Measurements from ENCODE around the gene ZNF433. TPM values are rescaled to one million over a fixed set of nuclear protein-coding genes. Genes with fewer than 3 reads are reported as not detected.

The ZNF433 gene
- total RNA-seq, 1 donor from 2014 or later: 8.2 TPM

DNA sequence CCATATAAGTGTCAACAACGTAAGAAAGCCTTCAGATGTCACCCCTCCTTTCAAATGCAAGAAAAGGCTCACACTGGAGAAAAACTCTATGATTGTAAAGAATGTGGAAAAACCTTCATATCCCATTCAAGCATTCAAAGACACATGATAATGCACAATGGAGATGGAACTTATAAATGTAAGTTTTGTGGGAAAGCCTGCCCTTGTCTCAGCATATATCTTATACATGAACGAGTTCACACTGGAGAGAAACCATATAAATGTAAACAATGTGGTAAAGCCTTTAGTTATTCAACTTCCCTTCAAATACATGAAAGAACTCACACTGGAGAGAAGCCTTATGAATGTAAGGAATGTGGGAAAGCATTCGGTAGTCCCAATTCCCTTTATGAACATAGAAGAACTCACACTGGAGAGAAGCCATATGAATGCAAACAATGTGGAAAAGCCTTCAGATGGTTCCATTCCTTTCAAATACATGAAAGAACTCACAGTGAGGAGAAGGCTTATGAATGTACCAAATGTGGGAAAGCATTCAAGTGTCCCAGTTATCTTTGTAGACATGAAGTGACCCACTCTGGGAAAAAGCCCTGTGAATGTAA is 40.2 kb upstream of the ZNF433 start:
- H3K27ac ChIP-seq: no peak overlapping the region
- no peak for TF ChIP-seq EZH2phosphoT487 (IDR thresholded peaks at IDR 0.05)
- TF ChIP-seq, protein P1, sequence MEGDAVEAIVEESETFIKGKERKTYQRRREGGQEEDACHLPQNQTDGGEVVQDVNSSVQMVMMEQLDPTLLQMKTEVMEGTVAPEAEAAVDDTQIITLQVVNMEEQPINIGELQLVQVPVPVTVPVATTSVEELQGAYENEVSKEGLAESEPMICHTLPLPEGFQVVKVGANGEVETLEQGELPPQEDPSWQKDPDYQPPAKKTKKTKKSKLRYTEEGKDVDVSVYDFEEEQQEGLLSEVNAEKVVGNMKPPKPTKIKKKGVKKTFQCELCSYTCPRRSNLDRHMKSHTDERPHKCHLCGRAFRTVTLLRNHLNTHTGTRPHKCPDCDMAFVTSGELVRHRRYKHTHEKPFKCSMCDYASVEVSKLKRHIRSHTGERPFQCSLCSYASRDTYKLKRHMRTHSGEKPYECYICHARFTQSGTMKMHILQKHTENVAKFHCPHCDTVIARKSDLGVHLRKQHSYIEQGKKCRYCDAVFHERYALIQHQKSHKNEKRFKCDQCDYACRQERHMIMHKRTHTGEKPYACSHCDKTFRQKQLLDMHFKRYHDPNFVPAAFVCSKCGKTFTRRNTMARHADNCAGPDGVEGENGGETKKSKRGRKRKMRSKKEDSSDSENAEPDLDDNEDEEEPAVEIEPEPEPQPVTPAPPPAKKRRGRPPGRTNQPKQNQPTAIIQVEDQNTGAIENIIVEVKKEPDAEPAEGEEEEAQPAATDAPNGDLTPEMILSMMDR (IDR thresholded peaks at IDR 0.05): no peak
- no peak for TF ChIP-seq EZH2 (IDR thresholded peaks at IDR 0.05)
- H3K4me1 Mint-ChIP-seq: no peaks in the 10 kb centered on the region
- no peaks in the 10 kb centered on the region for H3K4me1 ChIP-seq
- peaks cover 23% of the 10 kb centered on the region for H3F3A ChIP-seq (ENCODE audit: low read depth)
- no peaks in the 10 kb centered on the region for H3K27me3 ChIP-seq
- no peak overlapping the region for H3K27ac Mint-ChIP-seq
- H3K4me2 ChIP-seq: no peak overlapping the region
- H3K27me3 Mint-ChIP-seq (ENCODE audit: insufficient read depth, low read depth): peaks cover 7% of the 10 kb centered on the region
- H3K36me3 Mint-ChIP-seq: peaks cover 48% of the 10 kb centered on the region
- no peak overlapping the region for H2AFZ ChIP-seq (replicated peaks)
- no peaks in the 10 kb centered on the region for H3K79me2 ChIP-seq (ENCODE audit: low read depth)
- H4K20me1 ChIP-seq (ENCODE audit: low read depth): no peaks in the 10 kb centered on the region
- no peak for DNase-seq (ENCODE audit: low spot score)
- H3K9ac ChIP-seq: no peak overlapping the region
- H3K4me3 ChIP-seq: peak overlapping the region; percentile 0
- peaks cover 76% of the 10 kb centered on the region for H3K9me3 ChIP-seq (ENCODE audit: low read depth)
- no peak overlapping the region for H3K4me3 Mint-ChIP-seq
- peaks cover 77% of the 10 kb centered on the region for H3K9me3 Mint-ChIP-seq
- H3K36me3 ChIP-seq: peaks cover 57% of the 10 kb centered on the region

DNA sequence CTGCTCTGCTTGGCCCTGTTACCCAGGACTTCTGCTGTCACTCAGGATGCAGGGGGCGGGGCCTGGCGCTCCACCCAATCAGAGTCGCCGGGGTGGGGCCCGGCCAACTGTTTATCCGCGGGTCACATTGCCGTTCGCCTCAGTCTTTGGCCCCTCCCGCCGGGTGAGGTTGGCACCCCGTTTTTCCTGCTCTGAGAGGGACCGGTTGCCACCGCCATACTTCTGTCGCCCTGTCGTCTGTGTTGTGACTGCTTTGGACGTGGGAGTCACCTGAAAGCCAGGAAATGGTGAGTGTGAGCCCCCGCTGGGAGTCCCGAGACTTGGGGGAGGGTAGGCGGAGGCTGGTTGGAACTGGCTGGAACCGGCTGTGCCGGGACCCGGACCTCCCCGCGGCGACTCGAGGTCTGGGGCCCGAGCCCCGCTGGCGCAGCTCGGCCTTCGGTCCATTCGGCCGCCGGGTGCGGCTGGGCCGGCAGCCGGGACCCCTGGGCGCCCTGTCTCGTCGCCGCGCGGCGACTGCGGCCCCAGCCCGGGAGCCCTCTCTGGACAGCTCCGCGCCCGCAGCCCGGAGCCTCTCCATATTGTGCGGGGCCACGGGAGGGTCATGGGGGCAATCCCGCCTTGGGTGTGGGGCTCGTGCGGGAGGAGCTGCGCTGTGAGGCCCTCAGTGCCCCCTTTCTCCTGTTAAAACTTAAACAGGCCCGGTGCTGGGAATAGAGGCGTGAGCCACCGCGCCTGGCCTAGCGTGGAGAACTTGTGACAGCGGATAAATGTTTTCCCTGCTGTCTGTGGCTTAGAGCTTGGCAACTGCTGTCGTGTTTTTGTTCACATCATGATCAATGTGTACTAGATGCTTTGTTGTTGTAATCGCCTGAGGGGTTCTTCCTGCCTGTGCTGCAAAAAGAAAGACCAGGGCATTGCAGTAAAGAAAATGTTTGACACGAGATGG is 29.4 kb upstream of the ZNF433 start, which contains the start of gene ZNF844:
Gene ZNF844, plus strand, starts transcription at position 142 of the 949 bp plus-strand sequence. Its CDS starts 143 bp downstream, at position 285.
- no peaks in the 10 kb centered on the region for H3K4me1 ChIP-seq
- peak within 1 kb of the TSS; percentile 50 for H3K27ac ChIP-seq
- peaks cover 5% of the 10 kb centered on the region for H3F3A ChIP-seq (ENCODE audit: low read depth)
- DNase-seq (ENCODE audit: low spot score): peak; percentile 93
- Mint-ChIP-seq H3K9me3 (peaks cover 41% of the 10 kb centered on the region), H3K4me3 (peak within 1 kb of the TSS; percentile 88), H3K27me3 (ENCODE audit: insufficient read depth, low read depth) (peaks cover 9% of the 10 kb centered on the region), H3K27ac (peak within 1 kb of the TSS; percentile 87), H3K4me1 (peaks cover 3% of the 10 kb centered on the region), H3K36me3 (peaks cover 12% of the 10 kb centered on the region)
- no peaks in the 10 kb centered on the region for H3K27me3 ChIP-seq
- no peak for TF ChIP-seq EZH2phosphoT487 (IDR thresholded peaks at IDR 0.05)
- TF ChIP-seq, protein P1 (IDR thresholded peaks at IDR 0.05): no peak
- no peak for TF ChIP-seq EZH2 (IDR thresholded peaks at IDR 0.05)
- peaks cover 38% of the 10 kb centered on the region for H3K79me2 ChIP-seq (ENCODE audit: low read depth)
- peak within 1 kb of the TSS; percentile 85 for H3K4me2 ChIP-seq
- H3K9ac ChIP-seq: peak within 1 kb of the TSS; percentile 60
- H4K20me1 ChIP-seq (ENCODE audit: low read depth): no peaks in the 10 kb centered on the region
- H3K4me3 ChIP-seq: peak within 1 kb of the TSS; percentile 87
- H3K36me3 ChIP-seq: no peaks in the 10 kb centered on the region
- peaks cover 7% of the 10 kb centered on the region for H3K9me3 ChIP-seq (ENCODE audit: low read depth)
- H2AFZ ChIP-seq (replicated peaks): peak within 1 kb of the TSS; percentile 87

DNA sequence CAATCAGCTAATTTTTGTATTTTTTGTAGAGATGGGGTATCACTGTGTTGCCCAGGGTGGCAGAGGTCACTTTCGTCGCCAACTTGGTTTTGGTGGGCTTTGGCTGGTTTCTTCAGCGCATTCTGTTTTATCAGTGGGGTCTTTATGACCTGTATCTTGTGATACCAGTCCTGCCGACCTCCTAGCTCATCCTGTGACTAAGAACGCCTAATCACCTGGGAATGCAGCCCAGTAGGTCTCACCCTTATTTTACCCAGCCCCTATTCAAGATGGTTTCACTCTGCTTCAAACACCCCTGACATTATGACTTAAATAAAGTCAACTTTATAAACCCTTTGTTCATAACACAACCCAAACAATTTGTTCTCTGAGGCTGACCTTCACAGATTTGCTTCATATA is 20.3 kb upstream of the ZNF433 start:
- Histone ChIP-seq H3K9ac (no peak overlapping the region), H3K4me2 (no peak overlapping the region), H2AFZ (replicated peaks) (no peak overlapping the region), H3K27me3 (peaks cover 19% of the 10 kb centered on the region), H3K27ac (no peak overlapping the region), H3F3A (ENCODE audit: low read depth) (peaks cover 17% of the 10 kb centered on the region), H3K79me2 (ENCODE audit: low read depth) (peaks cover 4% of the 10 kb centered on the region), H3K4me3 (no peak overlapping the region), H3K9me3 (ENCODE audit: low read depth) (no peaks in the 10 kb centered on the region), H3K36me3 (no peaks in the 10 kb centered on the region), H3K4me1 (peaks cover 3% of the 10 kb centered on the region), H4K20me1 (ENCODE audit: low read depth) (no peaks in the 10 kb centered on the region)
- peaks cover 5% of the 10 kb centered on the region for H3K4me1 Mint-ChIP-seq
- H3K27me3 Mint-ChIP-seq (ENCODE audit: insufficient read depth, low read depth): peaks cover 15% of the 10 kb centered on the region
- TF ChIP-seq, protein P1 (IDR thresholded peaks at IDR 0.05): no peak
- TF ChIP-seq EZH2phosphoT487 (IDR thresholded peaks at IDR 0.05): no peak
- TF ChIP-seq EZH2 (IDR thresholded peaks at IDR 0.05): no peak
- DNase-seq (ENCODE audit: low spot score): no peak
- peaks cover 29% of the 10 kb centered on the region for H3K9me3 Mint-ChIP-seq
- peaks cover 6% of the 10 kb centered on the region for H3K36me3 Mint-ChIP-seq
- no peak overlapping the region for H3K27ac Mint-ChIP-seq
- no peak overlapping the region for H3K4me3 Mint-ChIP-seq

Measured in neural progenitor cell (in vitro differentiated cells).